Loucy (cell line): ENCODE results near the gene FDXACB1.

ENCODE experiments used
- H2AFZ ChIP-seq: fragments of 200-600 bp; sonication (generic); 2 replicates; pipeline ENCODE4 v1.6.0; 2016; ENCODE audit warnings: antibody characterized with exemption, mild to moderate bottlenecking, low read length, moderate library complexity
- H3F3A ChIP-seq: fragments of 200-600 bp; 2 replicates; pipeline ENCODE4 v1.6.0; 2016; ENCODE audit warnings: antibody characterized with exemption, low read depth, mild to moderate bottlenecking
- H3K27me3 ChIP-seq: fragments of 200-600 bp; sonication (generic); 2 replicates; pipeline ENCODE4 v1.6.1; 2014; ENCODE audit warnings: low read length, mild to moderate bottlenecking; ENCODE audit not compliant: insufficient read depth, poor library complexity, severe bottlenecking
- H3K36me3 ChIP-seq: fragments of 200-600 bp; sonication (generic); 2 replicates; pipeline ENCODE4 v1.6.1; 2016; ENCODE audit warnings: low read length; ENCODE audit not compliant: insufficient read depth
- H3K4me1 ChIP-seq: fragments of 200-600 bp; sonication (generic); 2 replicates; pipeline ENCODE4 v1.5.1; 2014; ENCODE audit warnings: low read length, mild to moderate bottlenecking; ENCODE audit not compliant: insufficient read depth, poor library complexity, severe bottlenecking
- H3K4me2 ChIP-seq: fragments of 200-600 bp; sonication (generic); 2 replicates; pipeline ENCODE4 v1.6.0; 2014; ENCODE audit warnings: antibody characterized with exemption, low read length, low read depth, mild to moderate bottlenecking; ENCODE audit not compliant: poor library complexity, severe bottlenecking
- H3K4me3 ChIP-seq: fragments of 200-600 bp; sonication (generic); 2 replicates; pipeline ENCODE4 v1.5.1; 2014; ENCODE audit warnings: low read length, mild to moderate bottlenecking, mixed read lengths; ENCODE audit not compliant: poor library complexity, severe bottlenecking
- H3K79me2 ChIP-seq: fragments of 200-600 bp; sonication (generic); 2 replicates; pipeline ENCODE4 v1.6.1; 2014; ENCODE audit warnings: low read length; ENCODE audit not compliant: insufficient read depth
- H3K9ac ChIP-seq: fragments of 200-600 bp; sonication (generic); 2 replicates; pipeline ENCODE4 v1.6.0; 2014; ENCODE audit warnings: mild to moderate bottlenecking, low read depth, low read length, moderate library complexity; ENCODE audit not compliant: poor library complexity, severe bottlenecking
- H3K9me2 ChIP-seq: fragments of 200-600 bp; sonication (generic); replicated peaks from 2 replicates; pipeline ENCODE4 v1.6.1; 2016; ENCODE audit warnings: low read depth, low read length, mixed read lengths
- H3K9me3 ChIP-seq: fragments of 200-600 bp; sonication (generic); 2 replicates; pipeline ENCODE4 v1.6.1; 2014; ENCODE audit warnings: mild to moderate bottlenecking, antibody characterized with exemption, low read length, low read depth; ENCODE audit not compliant: insufficient read depth
- H4K20me1 ChIP-seq: fragments of 200-600 bp; sonication (generic); 2 replicates; pipeline ENCODE4 v1.6.0; 2014; ENCODE audit warnings: antibody characterized with exemption, low read length, mild to moderate bottlenecking; ENCODE audit not compliant: insufficient read depth, poor library complexity, severe bottlenecking
- CTCF ChIP-seq: fragments of 200-600 bp; sonication (generic); conservative IDR thresholded peaks from 2 replicates; pipeline ENCODE4 v1.5.1; 2014; ENCODE audit warnings: mild to moderate bottlenecking, antibody characterized with exemption, low read length
- EZH2phosphoT487 ChIP-seq: fragments of 200-600 bp; IDR thresholded peaks from 2 replicates; pipeline ENCODE4 v1.6.1; 2018; ENCODE audit warnings: antibody characterized with exemption, mild to moderate bottlenecking, moderate library complexity, borderline replicate concordance

FDXACB1 gene

GRCh38 chr11:111846636-111847035 is 32.3 kb downstream of the FDXACB1 start:
- Histone ChIP-seq H3K27me3 (no peaks in the 10 kb centered on the region), H3K4me1 (no peaks in the 10 kb centered on the region), H3K9me3 (no peaks in the 10 kb centered on the region), H3F3A (no peaks in the 10 kb centered on the region), H3K9me2 (no peaks in the 10 kb centered on the region), H4K20me1 (no peaks in the 10 kb centered on the region), H3K4me3 (no peak overlapping the region), H3K9ac (no peak overlapping the region), H3K79me2 (no peaks in the 10 kb centered on the region), H3K36me3 (peaks cover 68% of the 10 kb centered on the region; the same call in 1 of the 2 replicates), H3K4me2 (no peak overlapping the region), H2AFZ (no peak overlapping the region)
- TF ChIP-seq CTCF: no peak
- TF ChIP-seq EZH2phosphoT487: no peak

- no peak overlapping the region for H3K4me3 ChIP-seq
- H3K79me2 ChIP-seq: no peaks in the 10 kb centered on the region
- peaks cover 67% of the 10 kb centered on the region; the same call in 1 of the 2 replicates for H3K36me3 ChIP-seq
- no peak overlapping the region for H3K4me2 ChIP-seq
- H3K9me2 ChIP-seq: no peaks in the 10 kb centered on the region
- H3K9ac ChIP-seq: no peak overlapping the region
- H3F3A ChIP-seq: no peaks in the 10 kb centered on the region
- no peaks in the 10 kb centered on the region for H3K9me3 ChIP-seq
- no peak overlapping the region for H2AFZ ChIP-seq
- no peaks in the 10 kb centered on the region for H3K4me1 ChIP-seq
- TF ChIP-seq EZH2phosphoT487: no peak
- TF ChIP-seq CTCF: no peak
- no peaks in the 10 kb centered on the region for H3K27me3 ChIP-seq
- H4K20me1 ChIP-seq: no peaks in the 10 kb centered on the region
These were observed 32.9 kb downstream of the FDXACB1 start for GRCh38 chr11:111846063-111846462.

- Histone ChIP-seq H3K9ac (no peak overlapping the region), H3K79me2 (no peaks in the 10 kb centered on the region), H4K20me1 (no peaks in the 10 kb centered on the region), H3F3A (no peaks in the 10 kb centered on the region), H2AFZ (no peak overlapping the region), H3K27me3 (no peaks in the 10 kb centered on the region), H3K9me2 (no peaks in the 10 kb centered on the region), H3K4me3 (no peak overlapping the region), H3K36me3 (peaks cover 62% of the 10 kb centered on the region; the same call in 1 of the 2 replicates), H3K4me1 (no peaks in the 10 kb centered on the region), H3K4me2 (no peak overlapping the region), H3K9me3 (no peaks in the 10 kb centered on the region)
- TF ChIP-seq CTCF (no peak), EZH2phosphoT487 (no peak)
These were observed 33.5 kb downstream of the FDXACB1 start for GRCh38 chr11:111845276-111846028.
